Nephron (organoid): ENCODE results near the gene SLC35F6.

ENCODE experiments used
- H3K27ac Mint-ChIP-seq, 3 experiments: 2 replicates each; pipeline ENCODE4 v1.8.0; 2020; ENCODE audit warnings: mixed read lengths in 3 of 3, mild to moderate bottlenecking in 2 of 3, moderate library complexity in 1 of 3
- H3K27me3 Mint-ChIP-seq: 2 replicates; pipeline ENCODE4 v1.8.0; 2021; ENCODE audit warnings: low read depth, mild to moderate bottlenecking, moderate library complexity, mixed read lengths
- H3K36me3 Mint-ChIP-seq: 2 replicates; pipeline ENCODE4 v1.8.0; 2020; ENCODE audit warnings: low read depth, mixed read lengths
- H3K4me1 Mint-ChIP-seq: 2 replicates; pipeline ENCODE4 v1.8.0; 2020; ENCODE audit warnings: mixed read lengths
- H3K4me3 Mint-ChIP-seq, 3 experiments: 2 replicates each; pipeline ENCODE4 v1.8.0; 2020; ENCODE audit warnings: mild to moderate bottlenecking in 3 of 3, mixed read lengths in 3 of 3, moderate library complexity in 2 of 3
- H3K9me3 Mint-ChIP-seq: 2 replicates; pipeline ENCODE4 v1.8.0; 2020; ENCODE audit warnings: mixed read lengths
- CTCF ChIP-seq, 3 experiments: fragments of 200-600 bp; sonication (generic); IDR thresholded peaks; one replicate each; pipeline ENCODE4 v1.5.0; 2021; ENCODE audit warnings: antibody characterized with exemption in 3 of 3; ENCODE audit not compliant: unreplicated experiment in 3 of 3

Gene SLC35F6

GRCh38 chr2:26820932-26821331 lies 56.8 kb downstream of the SLC35F6 start:
- Mint-ChIP-seq H3K36me3 (no peaks in the 10 kb centered on the region), H3K4me3 (no peak overlapping the region), H3K27me3 (peaks cover 31% of the 10 kb centered on the region), H3K9me3 (no peaks in the 10 kb centered on the region), H3K27ac (no peak overlapping the region), H3K4me1 (no peaks in the 10 kb centered on the region)
- TF ChIP-seq CTCF (IDR thresholded peaks at IDR 0.05; ENCODE audit: unreplicated experiment in 3 of 3): no peak

- no peak for TF ChIP-seq CTCF (IDR thresholded peaks at IDR 0.05; ENCODE audit: unreplicated experiment in 3 of 3)
- no peaks in the 10 kb centered on the region for H3K9me3 Mint-ChIP-seq
- no peaks in the 10 kb centered on the region for H3K4me1 Mint-ChIP-seq
- H3K4me3 Mint-ChIP-seq: no peak overlapping the region
- H3K36me3 Mint-ChIP-seq: no peaks in the 10 kb centered on the region
- H3K27me3 Mint-ChIP-seq: peaks cover 24% of the 10 kb centered on the region
- no peak overlapping the region for H3K27ac Mint-ChIP-seq
Measured at GRCh38 chr2:26822877-26823276, 58.8 kb downstream of the SLC35F6 start.
